Left lung (tissue), 10 donors: ENCODE measurements around the gene UTP3. TPM values are rescaled to one million over a fixed set of nuclear protein-coding genes. Genes with fewer than 3 reads are reported as not detected.
"Not testable (repeated sequence)": the region's sequence is repeated elsewhere in the genome, so short reads cannot be mapped to it uniquely, and the experiment has no call there.

Experiments
- ATAC-seq: fragments of 200-7000 bp; cut with Tn5 transposase; one replicate; pipeline ENCODE4 v1.9.1; 2020; ENCODE audit warnings: moderate library complexity
- DNase-seq, 4 donors: peaks; one replicate each; pipeline ENCODE4 v3.0.0-alpha.2; 2013 to 2020
- H3K27ac ChIP-seq, 2 donors: fragments of 200-600 bp; sonication (generic) in 1 of 2; one replicate each; pipeline versions ENCODE4 v1.5.0 to v1.8.0; 2020 to 2021
- H3K27me3 ChIP-seq, 2 donors: fragments of 200-600 bp; sonication (generic) in 1 of 2; one replicate each; pipeline versions ENCODE4 v1.5.0 to v1.8.0; 2020 to 2021
- H3K36me3 ChIP-seq, 2 donors: fragments of 200-600 bp; sonication (generic) in 1 of 2; one replicate each; pipeline versions ENCODE4 v1.5.0 to v1.8.0; 2020 to 2021
- H3K4me1 ChIP-seq, 2 donors: fragments of 200-600 bp; one replicate each; pipeline ENCODE4 v1.8.0; 2021
- H3K4me3 ChIP-seq, 2 donors: fragments of 200-600 bp; sonication (generic) in 1 of 2; one replicate each; pipeline versions ENCODE4 v1.5.0 to v1.8.0; 2020 to 2021; ENCODE audit warnings: mild to moderate bottlenecking in 1 of 2
- H3K9me3 ChIP-seq, 2 donors: fragments of 200-600 bp; sonication (generic) in 1 of 2; one replicate each; pipeline versions ENCODE4 v1.5.0 to v1.8.0; 2020 to 2021
- CTCF ChIP-seq, 2 donors: fragments of 200-600 bp; sonication (generic) in 1 of 2; IDR thresholded peaks; one replicate each; pipeline versions ENCODE4 v1.5.0 to v1.8.0; 2021; ENCODE audit warnings: antibody characterized with exemption in 2 of 2
- intact Hi-C, 2 donors: fragments of 100-400 bp; cut with DNase I; formaldehyde crosslinking; loops; one replicate each; pipeline versions ENCODE4 v1.11.2 to v1.14.2; 2022
- polyA plus RNA-seq, 6 donors: library from polyadenylated mRNA; unstranded; fragments of 120-200 nt; gene quantifications; one replicate each; pipeline ENCODE4 v1.2.1, GENCODE V29; 2013; ENCODE audit not compliant: insufficient read length in 6 of 6
- total RNA-seq, 2 donors: library from RNA; stranded (reverse); fragmentation: NEBNext Ultra II Directional; extraction: Animal tissue kit (Norgen Biotek cat#: 25700); gene quantifications; one replicate each; pipeline ENCODE4 v1.2.1, GENCODE V29; 2021
- donor health status: DM: no; HTN: yes; CAD: no.
- donor health status: DM: no; HTN: no; CAD: no.

The UTP3 gene
- total and polyA plus RNA-seq, 8 donors = 21.5 to 36.6 (median 33.8) TPM

- H3K4me1 ChIP-seq = peaks cover 0 to 6% of the 10 kb centered on the region in 2 donors
- no peaks in the 10 kb centered on the region for H3K9me3 ChIP-seq
- TF ChIP-seq CTCF (IDR thresholded peaks at IDR 0.05) = no peak
- no peaks in the 10 kb centered on the region for H3K36me3 ChIP-seq
- DNase-seq = no peak
- no peak within 1 kb of the TSS for H3K27ac ChIP-seq
- no peaks in the 10 kb centered on the region for H3K27me3 ChIP-seq
- peak within 1 kb of the TSS; percentile 4 to 11 for H3K4me3 ChIP-seq
- peak; percentile 61 for ATAC-seq
- intact Hi-C loops = no loop called here
These were observed 33.4 kb downstream of the UTP3 start, which contains the start of gene RUFY3 for GRCh38 chr4:70721747-70722146. Gene RUFY3 (plus strand): TSS chr4:70721964. CDS start chr4:70722574, 610 bp downstream.

GRCh38 chr4:70722199-70722791, 34.0 kb downstream of the UTP3 start:
- Histone ChIP-seq H3K9me3 (no peaks in the 10 kb centered on the region), H3K4me1 (peaks cover 0 to 6% of the 10 kb centered on the region in 2 donors), H3K27ac (no peak overlapping the region), H3K4me3 (peak overlapping the region; percentile 4 to 11), H3K36me3 (no peaks in the 10 kb centered on the region), H3K27me3 (no peaks in the 10 kb centered on the region)
- intact Hi-C loops = no loop called here
- peak; percentile 25 for ATAC-seq
- no peak for TF ChIP-seq CTCF (IDR thresholded peaks at IDR 0.05)
- DNase-seq = no peak

DNA sequence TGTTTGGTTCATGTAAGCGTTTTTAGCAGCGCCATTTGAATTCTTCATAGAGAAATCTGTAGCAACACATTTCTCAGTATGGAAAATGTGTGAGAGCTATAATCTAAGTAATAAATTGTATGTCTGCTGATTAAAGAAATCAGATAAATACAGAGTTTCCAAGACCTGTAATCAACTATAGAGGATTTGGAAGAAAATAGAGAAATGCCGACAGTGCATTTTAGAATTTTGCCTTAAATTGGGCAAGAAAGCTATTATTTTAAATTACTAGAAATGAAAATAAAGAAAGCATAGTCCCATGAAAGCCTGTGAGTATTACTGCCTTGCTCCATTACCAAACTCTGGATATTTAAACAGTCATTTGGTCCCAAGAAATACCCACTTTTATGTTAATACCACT, 36.1 kb downstream of the UTP3 start:
- ATAC-seq (no peak), DNase-seq (no peak)
- Histone ChIP-seq H3K27me3 (no peaks in the 10 kb centered on the region), H3K4me1 (peaks cover 0 to 5% of the 10 kb centered on the region in 2 donors), H3K36me3 (no peaks in the 10 kb centered on the region), H3K9me3 (no peaks in the 10 kb centered on the region), H3K4me3 (no peak overlapping the region), H3K27ac (no peak overlapping the region)
- no peak for TF ChIP-seq CTCF (IDR thresholded peaks at IDR 0.05)
- intact Hi-C loops = no loop called here

- intact Hi-C loops = no loop called here
These were observed 37.3 kb downstream of the UTP3 start for GRCh38 chr4:70725633-70726032.

DNA sequence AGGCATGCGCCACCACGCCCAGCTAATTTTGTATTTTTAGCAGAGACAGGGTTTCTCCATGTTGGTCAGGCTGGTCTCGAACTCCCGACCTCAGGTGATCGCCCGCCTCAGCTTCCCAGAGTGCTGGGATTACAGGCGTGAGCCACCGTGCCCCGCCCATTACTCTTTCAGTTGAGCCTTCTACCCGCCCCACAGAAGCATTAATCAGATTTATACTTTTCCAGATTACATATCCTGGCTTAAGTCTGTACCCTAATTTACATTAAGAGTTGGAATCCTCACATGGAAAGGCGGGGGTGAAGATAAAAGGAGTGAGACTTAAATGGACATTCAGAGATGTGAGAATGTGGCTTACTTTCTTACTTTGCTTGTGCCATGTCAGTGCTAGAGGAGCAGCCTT, 38.2 kb downstream of the UTP3 start:
- not testable (repeated sequence) for H3K9me3 ChIP-seq, DNase-seq

More at GRCh38 chr4:70725633-70726032, 37.3 kb downstream of the UTP3 start:
- DNase-seq = no peak
- no peaks in the 10 kb centered on the region for H3K36me3 ChIP-seq
- H3K9me3 ChIP-seq = no peaks in the 10 kb centered on the region
- no peaks in the 10 kb centered on the region for H3K27me3 ChIP-seq
- H3K27ac ChIP-seq = no peak overlapping the region
- ATAC-seq = no peak
- TF ChIP-seq CTCF (IDR thresholded peaks at IDR 0.05) = no peak
- no peak overlapping the region for H3K4me3 ChIP-seq
- peaks cover 0 to 5% of the 10 kb centered on the region in 2 donors for H3K4me1 ChIP-seq

GRCh38 chr4:70728091-70728490, 39.8 kb downstream of the UTP3 start:
- Histone ChIP-seq H3K9me3 (no peaks in the 10 kb centered on the region), H3K4me1 (peaks cover 0 to 5% of the 10 kb centered on the region in 2 donors), H3K27ac (no peak overlapping the region), H3K36me3 (no peaks in the 10 kb centered on the region), H3K4me3 (no peak overlapping the region), H3K27me3 (no peaks in the 10 kb centered on the region)
- no peak for TF ChIP-seq CTCF (IDR thresholded peaks at IDR 0.05)
- peak; percentile 73 for ATAC-seq
- DNase-seq = no peak
- intact Hi-C loops = no loop called here

More for the DNA sequence above, 38.2 kb downstream of the UTP3 start:
- ATAC-seq, intact Hi-C loops, H3K27me3 ChIP-seq, H3K36me3 ChIP-seq, H3K4me1 ChIP-seq, H3K4me3 ChIP-seq, H3K27ac ChIP-seq: not testable (repeated sequence)

DNA sequence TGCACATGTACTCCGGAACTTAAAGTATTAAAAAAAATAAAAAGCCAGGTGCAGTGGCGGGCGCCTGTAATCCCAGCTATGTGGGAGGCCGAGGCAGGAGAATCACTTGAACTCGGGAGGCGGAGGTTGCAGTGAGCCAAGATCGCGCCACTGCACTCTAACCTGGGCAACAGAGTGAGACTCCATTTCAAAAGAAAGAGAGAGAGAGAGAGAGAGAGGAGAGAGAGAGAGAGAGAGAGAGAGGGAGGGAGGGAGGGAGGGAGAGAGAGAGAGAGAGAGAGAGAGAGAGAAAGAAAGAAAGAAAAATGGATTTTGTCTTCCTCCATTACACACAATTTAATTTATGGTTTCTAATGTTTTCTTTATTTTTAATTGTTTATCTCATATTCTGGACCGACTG, 44.5 kb downstream of the UTP3 start:
- H3K9me3 ChIP-seq, DNase-seq, H3K27ac ChIP-seq, intact Hi-C loops, H3K36me3 ChIP-seq, ATAC-seq, H3K4me3 ChIP-seq, H3K27me3 ChIP-seq: not testable (repeated sequence)
- H3K4me1 ChIP-seq = peaks cover 19 to 47% of the 10 kb centered on the region in 2 donors
